K562 (cell line): ENCODE results near the gene CDH5. TPM values are rescaled to one million over a fixed set of nuclear protein-coding genes. Genes with fewer than 3 reads are reported as not detected.

ENCODE experiments used
- ATAC-seq: fragments of 200-7000 bp; cut with Tn5 transposase; 3 replicates; pipeline ENCODE4 v1.9.1; 2020; ENCODE audit warnings: moderate library complexity
- BruUV-seq: library from RNA; stranded (reverse); fragments of 400-500 nt; replicated peaks from 2 replicates; lab custom pipeline; 2021; lab: Mats Ljungman, UMichigan
- CTCF ChIA-PET: fragments of 300-600 bp; formaldehyde crosslinking; extraction: SDS; loops from one replicate; lab custom pipeline; 2021; ENCODE audit warnings: low intra/inter-chr PET ratio; lab: Yijun Ruan, JAX
- POLR2A ChIA-PET: fragments of 300-600, 350-650 bp; sonication (Branson Sonifier 250); formaldehyde crosslinking; extraction: SDS; loops from one replicate; lab custom pipeline; 2021; ENCODE audit warnings: antibody characterized with exemption, inconsistent platforms; lab: Yijun Ruan, JAX
- DNase-seq, 4 experiments: peaks; one replicate each; pipeline versions ENCODE4 v3.0.0 to v3.0.0-alpha.2; 2011 to 2018; ENCODE audit warnings: low spot score in 3 of 4, mixed read lengths in 3 of 4; ENCODE audit errors: extremely low read depth in 1 of 4
- FAIRE-seq: peaks from 2 replicates; lab custom pipeline; 2011; peaks lifted over from hg19 to GRCh38; lab: Jason Lieb, UNC
- H2AFZ ChIP-seq: 2 replicates; pipeline ENCODE4 v1.6.0; 2011; ENCODE audit warnings: low read depth, low read length, control low read depth, inconsistent platforms
- H3K27ac ChIP-seq: fragments of 200-600 bp; 3 replicates; pipeline ENCODE4 v1.8.0; 2011; ENCODE audit warnings: low read depth, mild to moderate bottlenecking, control low read depth, inconsistent platforms, low read length, moderate library complexity, mixed read lengths; ENCODE audit errors: extremely low read depth
- H3K27me3 ChIP-seq, 2 experiments: fragments of 300-600 bp in 1 of 2; 2 replicates in 1 of 2; 3 replicates in 1 of 2; pipeline versions ENCODE4 v1.6.0 to v1.8.0; 2011; ENCODE audit warnings: inconsistent platforms in 2 of 2, low read length in 2 of 2, mild to moderate bottlenecking in 1 of 2, mixed read lengths in 1 of 2, moderate library complexity in 1 of 2; ENCODE audit not compliant: control insufficient read depth in 2 of 2, insufficient read depth in 2 of 2
- H3K36me3 ChIP-seq: fragments of 300-600 bp; 3 replicates; pipeline ENCODE4 v1.8.0; 2011; ENCODE audit warnings: mild to moderate bottlenecking, low read length, inconsistent platforms; ENCODE audit not compliant: control insufficient read depth, insufficient read depth
- H3K4me1 ChIP-seq, 2 experiments: fragments of 200-600 bp in 1 of 2; replicated peaks in 1 of 2; 2 replicates in 1 of 2; 3 replicates in 1 of 2; pipeline versions ENCODE4 v1.5.1 to v1.8.0; 2011; ENCODE audit warnings: inconsistent platforms in 2 of 2, low read length in 2 of 2, mild to moderate bottlenecking in 1 of 2, mixed read lengths in 1 of 2, moderate library complexity in 1 of 2; ENCODE audit not compliant: control insufficient read depth in 2 of 2, insufficient read depth in 2 of 2
- H3K4me2 ChIP-seq: 2 replicates; pipeline ENCODE4 v1.6.1; 2011; ENCODE audit warnings: low read length, control low read depth, inconsistent platforms, mixed read lengths; ENCODE audit not compliant: insufficient read depth
- H3K4me3 ChIP-seq: fragments of 200-600 bp; sonication (generic), shearing (Covaris generic); 2 replicates; pipeline ENCODE4 v1.5.1; 2016; ENCODE audit warnings: control low read depth, inconsistent platforms
- H3K79me2 ChIP-seq: fragments of 200-600 bp; 3 replicates; pipeline ENCODE4 v1.8.0; 2011; ENCODE audit warnings: low read length, inconsistent platforms; ENCODE audit not compliant: control insufficient read depth, insufficient read depth
- H3K9ac ChIP-seq, 2 experiments: 2 replicates each; pipeline versions ENCODE4 v1.6.0 to v1.6.1; 2011; ENCODE audit warnings: low read depth in 2 of 2, low read length in 2 of 2, control low read depth in 1 of 2, inconsistent platforms in 1 of 2, mild to moderate bottlenecking in 1 of 2, mixed read lengths in 1 of 2; ENCODE audit not compliant: insufficient read depth in 1 of 2
- H3K9me1 ChIP-seq: one replicate; pipeline ENCODE4 v1.6.0; 2011; ENCODE audit warnings: inconsistent platforms, mild to moderate bottlenecking, low read length, moderate library complexity; ENCODE audit not compliant: control insufficient read depth, insufficient read depth
- H3K9me3 ChIP-seq: replicated peaks from 2 replicates; pipeline ENCODE4 v1.5.1; 2011; ENCODE audit warnings: low read depth, low read length, inconsistent platforms; ENCODE audit not compliant: control insufficient read depth, insufficient read depth
- H4K20me1 ChIP-seq: replicated peaks from 2 replicates; pipeline ENCODE4 v1.6.1; 2011; ENCODE audit warnings: low read length, inconsistent platforms, mixed read lengths; ENCODE audit not compliant: control insufficient read depth, insufficient read depth
- GTF2A2 ChIP-seq: IDR thresholded peaks from 2 replicates; pipeline ENCODE4 v1.6.1; 2016; ENCODE audit warnings: mild to moderate bottlenecking, missing genetic modification characterization, missing compliant biosample characterization
- KLF16 ChIP-seq: IDR thresholded peaks from 2 replicates; pipeline ENCODE4 v1.6.1; 2016; ENCODE audit warnings: antibody characterized with exemption
- RAD21 ChIP-seq, 2 experiments: fragments of 250-450 bp in 1 of 2; fragments of 450-650 bp in 1 of 2; sonication (Bioruptor Pico) in 1 of 2; formaldehyde crosslinking in 1 of 2; IDR thresholded peaks in 1 of 2; conservative IDR thresholded peaks in 1 of 2; 2 replicates each; pipeline versions ENCODE4 v1.4.0 to v1.8.0; 2020 to 2022; ENCODE audit warnings: mild to moderate bottlenecking in 2 of 2, moderate library complexity in 1 of 2
- RHOXF2B ChIP-seq: fragments of 250-450 bp; sonication (Bioruptor Pico); conservative IDR thresholded peaks from 2 replicates; pipeline ENCODE4 v1.5.1; 2021
- SMC3 ChIP-seq: conservative IDR thresholded peaks from 2 replicates; pipeline ENCODE4 v1.6.1; 2011; ENCODE audit warnings: low read depth, low read length, improper control_type of control experiment; ENCODE audit not compliant: insufficient read depth
- WGBS: fragments of 100-300 bp; shearing (Covaris generic); methylation state at CpG from one replicate; pipeline ENCODE4 v1.1.6; 2016; ENCODE audit warnings: low coverage, mixed read lengths; ENCODE audit not compliant: insufficient coverage; ENCODE audit errors: missing lambda C conversion rate; 5-methylcytosine and 5-hydroxymethylcytosine counted together
- in situ Hi-C: fragments of 300-500 bp; cut with MboI; formaldehyde crosslinking; loops from 4 replicates; pipeline ENCODE4 v1.15.0; 2018; ENCODE audit warnings: inconsistent platforms, mixed read lengths
- intact Hi-C: fragments of 100-400 bp; cut with micrococcal nuclease; formaldehyde crosslinking; loops from 2 replicates; pipeline ENCODE4 v1.14.2; 2022
- polyA plus RNA-seq, 8 experiments: library from polyadenylated mRNA; depleted of rRNA in 4 of 8; stranded (reverse) in 5 of 8; unstranded in 3 of 8; fragments of >200 nt; fragmentation: Nextera tagmentation in 2 of 8; fragmentation: Illumina TruSeq in 1 of 8; extraction: Ambion mirVana in 2 of 8; extraction: Trizol in 1 of 8; gene quantifications; 2 replicates each; pipeline versions ENCODE4 v1.2.1 to v1.2.3, GENCODE V29; 2011 to 2014; ENCODE audit warnings: inconsistent platforms in 1 of 8, missing spikeins in 1 of 8
- total RNA-seq, 7 experiments: library from RNA; depleted of rRNA in 6 of 7; stranded (reverse); fragments of >200 nt in 6 of 7; fragmentation: Illumina TruSeq in 2 of 7; extraction: Trizol in 2 of 7; gene quantifications; 2 replicates each; pipeline versions ENCODE4 v1.2.1 to v1.2.3, GENCODE V29; 2011 to 2021; ENCODE audit warnings: low replicate concordance in 1 of 7
- TF ChIP-seq, protein P1 (sequence below), 3 experiments: IDR thresholded peaks in 2 of 3; conservative IDR thresholded peaks in 1 of 3; 2 replicates each; pipeline ENCODE4 v1.5.1; 2011 to 2012; ENCODE audit warnings: low read length in 3 of 3, mild to moderate bottlenecking in 3 of 3, control low read depth in 2 of 3, improper control_type of control experiment in 1 of 3, inconsistent platforms in 1 of 3, low read depth in 1 of 3, mixed read lengths in 1 of 3, moderate library complexity in 1 of 3; ENCODE audit not compliant: insufficient read depth in 2 of 3
- TF ChIP-seq, protein P2 (sequence below): sonication (generic); formaldehyde crosslinking; IDR thresholded peaks from 2 replicates; pipeline ENCODE4 v1.8.0; 2022; ENCODE audit warnings: mild to moderate bottlenecking, missing genetic modification reagents

Gene CDH5
- total and polyA plus RNA-seq, 9 of the 15 experiments (the other 6 are each of a cell fraction or from before 2014, with no cell fraction given) = not detected

DNA sequence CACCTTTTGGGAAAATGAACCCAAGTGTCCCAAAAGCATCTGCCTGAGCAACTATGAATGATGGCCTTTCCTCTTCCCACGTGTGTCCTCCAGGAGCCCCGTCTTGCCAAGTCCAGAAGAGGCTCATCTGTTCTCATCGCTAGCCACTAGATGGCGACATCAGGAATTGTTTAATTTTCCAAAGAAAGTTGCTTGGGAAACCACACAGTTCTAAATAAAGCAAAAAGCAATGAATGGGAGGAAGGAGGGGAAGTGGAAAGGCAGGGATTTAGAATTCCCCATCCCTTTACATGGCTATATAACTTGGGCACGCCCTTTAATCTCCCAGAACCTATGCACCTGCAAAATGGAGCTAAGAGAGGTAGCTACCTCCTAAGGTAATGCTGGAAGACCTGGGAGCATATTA, 9.0 kb upstream of the CDH5 start:
- intact Hi-C loops = loop anchor here (1.0 kb wide), 1 partner anchor 126 kb away; no protein-coding TSS in a partner anchor
- BruUV-seq = no TSS peak
- TF ChIP-seq RAD21 (CRISPR knock-in tag; conservative IDR thresholded peaks at IDR 0.05 in 1 of 2, IDR thresholded peaks at IDR 0.05 in 1 of 2) = peak; percentile 22 to 48; a peak in 2 of 4 replicates
- TF ChIP-seq, protein P1, sequence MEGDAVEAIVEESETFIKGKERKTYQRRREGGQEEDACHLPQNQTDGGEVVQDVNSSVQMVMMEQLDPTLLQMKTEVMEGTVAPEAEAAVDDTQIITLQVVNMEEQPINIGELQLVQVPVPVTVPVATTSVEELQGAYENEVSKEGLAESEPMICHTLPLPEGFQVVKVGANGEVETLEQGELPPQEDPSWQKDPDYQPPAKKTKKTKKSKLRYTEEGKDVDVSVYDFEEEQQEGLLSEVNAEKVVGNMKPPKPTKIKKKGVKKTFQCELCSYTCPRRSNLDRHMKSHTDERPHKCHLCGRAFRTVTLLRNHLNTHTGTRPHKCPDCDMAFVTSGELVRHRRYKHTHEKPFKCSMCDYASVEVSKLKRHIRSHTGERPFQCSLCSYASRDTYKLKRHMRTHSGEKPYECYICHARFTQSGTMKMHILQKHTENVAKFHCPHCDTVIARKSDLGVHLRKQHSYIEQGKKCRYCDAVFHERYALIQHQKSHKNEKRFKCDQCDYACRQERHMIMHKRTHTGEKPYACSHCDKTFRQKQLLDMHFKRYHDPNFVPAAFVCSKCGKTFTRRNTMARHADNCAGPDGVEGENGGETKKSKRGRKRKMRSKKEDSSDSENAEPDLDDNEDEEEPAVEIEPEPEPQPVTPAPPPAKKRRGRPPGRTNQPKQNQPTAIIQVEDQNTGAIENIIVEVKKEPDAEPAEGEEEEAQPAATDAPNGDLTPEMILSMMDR (IDR thresholded peaks at IDR 0.05 in 2 of 3, conservative IDR thresholded peaks at IDR 0.05 in 1 of 3; ENCODE audit: insufficient read depth in 2 of 3, low read depth in 1 of 3, low read length in 3 of 3) = peak; percentile 62 to 81 (median 70); a peak in 5 of 6 replicates
- TF ChIP-seq SMC3 = 0 out of 2 replicates have a peak, but pooled peaks have one; percentile 16
- TF ChIP-seq, protein P2, sequence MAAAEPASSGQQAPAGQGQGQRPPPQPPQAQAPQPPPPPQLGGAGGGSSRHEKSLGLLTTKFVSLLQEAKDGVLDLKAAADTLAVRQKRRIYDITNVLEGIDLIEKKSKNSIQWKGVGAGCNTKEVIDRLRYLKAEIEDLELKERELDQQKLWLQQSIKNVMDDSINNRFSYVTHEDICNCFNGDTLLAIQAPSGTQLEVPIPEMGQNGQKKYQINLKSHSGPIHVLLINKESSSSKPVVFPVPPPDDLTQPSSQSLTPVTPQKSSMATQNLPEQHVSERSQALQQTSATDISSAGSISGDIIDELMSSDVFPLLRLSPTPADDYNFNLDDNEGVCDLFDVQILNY (CRISPR knock-in tag) = no peak
- no peak for TF ChIP-seq GTF2A2 (tag)
- no peak for TF ChIP-seq RHOXF2B (CRISPR knock-in tag)
- TF ChIP-seq KLF16 = 0 out of 2 replicates have a peak, but pooled peaks have one; percentile 11
- TF ChIP-seq, all 486 proteins: peak for 4
- Histone ChIP-seq H3K4me2 (no peak overlapping the region), H2AFZ (no peak overlapping the region), H3K27me3 (peaks cover 7 to 46% of the 10 kb centered on the region in 2 experiments), H3K9ac (no peak overlapping the region), H3K4me3 (no peak overlapping the region), H4K20me1 (peaks cover under 1% of the 10 kb centered on the region; the same call in 1 of the 2 replicates), H3K27ac (no peak overlapping the region), H3K79me2 (no peaks in the 10 kb centered on the region), H3K36me3 (no peaks in the 10 kb centered on the region), H3K9me3 (no peaks in the 10 kb centered on the region), H3K4me1 (peaks cover 0 to 4% of the 10 kb centered on the region in 2 experiments; a peak in 2 of 5 replicates), H3K9me1 (no peaks in the 10 kb centered on the region)
- ATAC-seq = peak; percentile 81
- DNase-seq = peak; percentile 60 to 76 (median 69)
- POLR2A ChIA-PET = interaction anchor here (1.0 kb wide), 1 partner anchor 193 kb away, joined by 4 read pairs; the partner anchor contains the start of gene TK2
- 0% methylated on average over 5 of the region's 5 CpGs for WGBS
- in situ Hi-C loops = no loop called here
- FAIRE-seq = peak; percentile 92
- CTCF ChIA-PET = interaction anchor here (0.7 kb wide), 1 partner anchor 509 kb away, joined by 3 read pairs; no protein-coding TSS in a partner anchor
